ENCODE results near the gene NKX2-2.
A peak's percentile ranks its signal among the peaks of the same experiment; 100 is the strongest.

DNA sequence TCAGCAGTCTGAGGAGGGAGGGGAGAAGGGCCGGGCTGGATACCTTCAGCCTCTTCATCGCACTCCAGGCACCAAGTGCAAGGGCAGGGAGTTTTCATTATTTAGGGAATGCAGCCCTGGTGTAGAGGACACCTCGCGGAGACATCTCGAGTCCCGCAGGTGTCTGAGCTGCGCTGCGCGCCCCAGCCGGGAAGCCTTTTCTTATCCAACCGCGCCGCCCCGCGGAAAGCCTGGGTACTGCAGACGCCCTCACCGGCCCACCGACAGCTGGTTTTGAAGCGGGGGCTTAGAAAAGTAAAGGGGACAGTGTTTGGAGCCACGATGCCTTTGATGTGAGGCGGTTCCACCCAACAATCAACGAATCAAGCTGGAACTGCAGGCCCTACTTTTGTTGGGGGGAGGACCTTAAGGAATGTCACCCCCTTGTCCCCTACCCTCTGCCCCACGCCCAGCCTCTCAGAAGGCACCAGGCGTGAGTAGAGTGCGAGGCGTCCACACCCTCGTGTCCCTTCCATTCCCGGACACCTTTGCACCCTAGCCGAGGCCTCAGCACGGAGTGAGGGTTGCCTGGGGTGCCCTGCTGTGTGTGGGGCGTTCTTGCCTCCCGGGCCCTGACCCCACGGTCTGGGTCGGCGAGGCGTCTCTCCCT lies 8.6 kb downstream of the NKX2-2 start:
- TF ChIP-seq HOXD13 (CRISPR knock-in tag; IDR thresholded peaks at IDR 0.05; ENCODE audit: borderline replicate concordance) (no peak), ZNF114 (tag by site-specific recombination; IDR thresholded peaks at IDR 0.05) (no peak), KLF16 (tag by site-specific recombination; IDR thresholded peaks at IDR 0.05) (no peak)
- TF ChIP-seq, protein P1, sequence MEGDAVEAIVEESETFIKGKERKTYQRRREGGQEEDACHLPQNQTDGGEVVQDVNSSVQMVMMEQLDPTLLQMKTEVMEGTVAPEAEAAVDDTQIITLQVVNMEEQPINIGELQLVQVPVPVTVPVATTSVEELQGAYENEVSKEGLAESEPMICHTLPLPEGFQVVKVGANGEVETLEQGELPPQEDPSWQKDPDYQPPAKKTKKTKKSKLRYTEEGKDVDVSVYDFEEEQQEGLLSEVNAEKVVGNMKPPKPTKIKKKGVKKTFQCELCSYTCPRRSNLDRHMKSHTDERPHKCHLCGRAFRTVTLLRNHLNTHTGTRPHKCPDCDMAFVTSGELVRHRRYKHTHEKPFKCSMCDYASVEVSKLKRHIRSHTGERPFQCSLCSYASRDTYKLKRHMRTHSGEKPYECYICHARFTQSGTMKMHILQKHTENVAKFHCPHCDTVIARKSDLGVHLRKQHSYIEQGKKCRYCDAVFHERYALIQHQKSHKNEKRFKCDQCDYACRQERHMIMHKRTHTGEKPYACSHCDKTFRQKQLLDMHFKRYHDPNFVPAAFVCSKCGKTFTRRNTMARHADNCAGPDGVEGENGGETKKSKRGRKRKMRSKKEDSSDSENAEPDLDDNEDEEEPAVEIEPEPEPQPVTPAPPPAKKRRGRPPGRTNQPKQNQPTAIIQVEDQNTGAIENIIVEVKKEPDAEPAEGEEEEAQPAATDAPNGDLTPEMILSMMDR (tag by site-specific recombination; IDR thresholded peaks at IDR 0.05), result peak; percentile 89
